Activated CD8-positive, alpha-beta T cell treated with anti-CD3 and anti-CD28 coated beads for 36 hours (primary cell): Measurements from ENCODE around the gene TMEM25. TPM values are rescaled to one million over a fixed set of nuclear protein-coding genes. Genes with fewer than 3 reads are reported as not detected.
A peak's percentile ranks its signal among the peaks of the same experiment; 100 is the strongest.

Experiments used
- ATAC-seq: fragments of 200-7000 bp; cut with Tn5 transposase; one replicate; pipeline ENCODE4 v1.10.0; 2021; ENCODE audit warnings: mild to moderate bottlenecking, moderate library complexity
- CTCF ChIA-PET: fragments of 350-600 bp; sonication (Branson Sonifier 250); formaldehyde crosslinking; loops from one replicate; lab custom pipeline; 2021; ENCODE audit warnings: antibody characterized with exemption; lab: Charles Lee
- POLR2A ChIA-PET: fragments of 350-600 bp; sonication (Branson Sonifier 250); formaldehyde crosslinking; loops from one replicate; lab custom pipeline; 2021; ENCODE audit warnings: antibody characterized with exemption; lab: Charles Lee
- DNase-seq: peaks from one replicate; pipeline ENCODE4 v3.0.0-alpha.2; 2020
- H3K27ac Mint-ChIP-seq: one replicate; pipeline ENCODE4 v1.8.0; 2021; ENCODE audit warnings: mild to moderate bottlenecking, mixed read lengths
- H3K27me3 Mint-ChIP-seq: one replicate; pipeline ENCODE4 v1.8.0; 2021; ENCODE audit warnings: mixed read lengths
- H3K36me3 Mint-ChIP-seq: one replicate; pipeline ENCODE4 v1.8.0; 2021; ENCODE audit warnings: low read depth, mixed read lengths
- H3K4me1 Mint-ChIP-seq: one replicate; pipeline ENCODE4 v1.8.0; 2021; ENCODE audit warnings: low read depth, mixed read lengths
- H3K4me3 Mint-ChIP-seq: one replicate; pipeline ENCODE4 v1.8.0; 2021; ENCODE audit warnings: mild to moderate bottlenecking, moderate library complexity, mixed read lengths
- H3K9me3 Mint-ChIP-seq: one replicate; pipeline ENCODE4 v1.8.0; 2021; ENCODE audit warnings: mixed read lengths
- CTCF ChIP-seq: fragments of 200-600 bp; IDR thresholded peaks from one replicate; pipeline ENCODE4 v1.8.0; 2022; ENCODE audit warnings: antibody characterized with exemption, mild to moderate bottlenecking
- intact Hi-C: fragments of 100-400 bp; cut with micrococcal nuclease; formaldehyde crosslinking; loops from one replicate; pipeline ENCODE4 v1.10.0; 2022
- total RNA-seq, 2 experiments: library from RNA; stranded (reverse); gene quantifications; one replicate each; pipeline ENCODE4 v1.2.3, GENCODE V29; 2021

The TMEM25 gene
- total RNA-seq, 2 experiments from 2014 or later, result 9.8 to 15.0 TPM

DNA sequence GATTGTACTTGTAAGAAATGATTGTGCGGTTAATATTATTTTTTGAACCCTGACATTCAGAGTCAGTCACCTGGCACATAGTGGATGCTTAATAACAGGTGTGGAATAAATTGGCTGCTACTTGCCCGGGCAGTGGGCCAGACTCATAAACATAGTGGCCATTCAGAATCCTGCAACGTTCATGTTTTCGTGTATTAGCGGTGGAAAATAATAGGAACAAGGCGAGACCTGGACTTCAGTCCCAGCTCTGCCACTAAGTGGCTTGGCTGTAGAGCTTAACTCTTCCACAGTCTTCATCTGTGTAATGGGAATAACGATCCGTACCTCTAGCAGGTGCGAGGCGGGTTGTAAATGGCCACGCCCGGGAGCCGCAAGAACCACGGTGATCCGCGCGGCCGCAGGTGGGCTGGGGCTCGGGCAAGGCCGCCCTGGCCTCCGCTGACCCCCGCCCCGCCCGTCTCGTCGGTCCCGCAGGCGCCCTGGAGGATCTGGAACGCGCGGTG is 761 bp upstream of the TMEM25 start:
- DNase-seq, result no peak
- POLR2A ChIA-PET, result interaction anchor here (0.6 to 1.1 kb wide), 5 partner anchors 14 to 133 kb away, joined by 3 to 4 read pairs (median 3); no protein-coding TSS in a partner anchor
- no peaks in the 10 kb centered on the region for H3K9me3 Mint-ChIP-seq
- peak overlapping the region; percentile 66 for H3K27ac Mint-ChIP-seq
- ATAC-seq, result no peak
- intact Hi-C loops, result no loop called here
- peaks cover 28% of the 10 kb centered on the region for H3K4me1 Mint-ChIP-seq
- peaks cover 2% of the 10 kb centered on the region for H3K36me3 Mint-ChIP-seq
- no peaks in the 10 kb centered on the region for H3K27me3 Mint-ChIP-seq
- CTCF ChIA-PET, result interaction anchor here (0.5 to 1.4 kb wide), 7 partner anchors 42 to 285 kb away, joined by 3 to 6 read pairs (median 3); partner anchors contain the start of gene ARCN1
- peak overlapping the region; percentile 96 for H3K4me3 Mint-ChIP-seq
- no peak for TF ChIP-seq CTCF

DNA sequence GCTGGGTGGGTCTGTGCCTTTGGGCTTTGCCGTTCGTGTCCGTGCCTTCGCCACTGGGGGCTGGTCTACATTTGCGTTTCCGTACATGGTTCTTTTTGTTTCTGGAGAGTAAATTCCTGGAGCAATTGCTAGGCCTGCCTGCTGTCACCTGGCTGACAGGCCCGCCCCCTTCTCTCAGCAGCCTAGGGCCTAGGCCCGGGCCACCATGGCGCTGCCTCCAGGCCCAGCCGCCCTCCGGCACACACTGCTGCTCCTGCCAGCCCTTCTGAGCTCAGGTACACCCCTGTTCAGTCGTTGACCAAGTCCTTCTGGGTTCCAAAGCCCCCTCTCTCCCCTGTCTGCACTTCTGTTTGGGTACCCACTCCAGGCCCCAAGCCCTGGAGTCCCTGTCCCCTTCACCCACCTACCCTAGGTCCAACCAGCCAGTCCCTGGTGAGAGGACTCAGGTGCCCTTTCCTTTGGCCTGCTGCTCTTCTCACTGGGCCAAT is 649 bp downstream of the TMEM25 start:
- Mint-ChIP-seq H3K27ac (peak overlapping the region; percentile 87), H3K27me3 (no peaks in the 10 kb centered on the region), H3K9me3 (no peaks in the 10 kb centered on the region), H3K4me1 (peaks cover 28% of the 10 kb centered on the region), H3K36me3 (peaks cover 2% of the 10 kb centered on the region), H3K4me3 (peak overlapping the region; percentile 96)
- intact Hi-C loops, result no loop called here
- ChIA-PET CTCF (no interaction called here), POLR2A (no interaction called here)
- peak; percentile 15 for ATAC-seq
- no peak for TF ChIP-seq CTCF
- DNase-seq, result no peak

DNA sequence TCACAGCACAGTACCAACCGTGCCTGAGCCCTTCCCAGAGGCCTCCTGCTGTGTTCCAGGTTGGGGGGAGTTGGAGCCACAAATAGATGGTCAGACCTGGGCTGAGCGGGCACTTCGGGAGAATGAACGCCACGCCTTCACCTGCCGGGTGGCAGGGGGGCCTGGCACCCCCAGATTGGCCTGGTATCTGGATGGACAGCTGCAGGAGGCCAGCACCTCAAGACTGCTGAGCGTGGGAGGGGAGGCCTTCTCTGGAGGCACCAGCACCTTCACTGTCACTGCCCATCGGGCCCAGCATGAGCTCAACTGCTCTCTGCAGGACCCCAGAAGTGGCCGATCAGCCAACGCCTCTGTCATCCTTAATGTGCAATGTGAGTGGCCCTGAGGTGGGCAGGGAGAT is 1.1 kb downstream of the TMEM25 start:
- intact Hi-C loops, result no loop called here
- no peaks in the 10 kb centered on the region for H3K27me3 Mint-ChIP-seq
- peak overlapping the region; percentile 96 for H3K4me3 Mint-ChIP-seq
- ChIA-PET CTCF (no interaction called here), POLR2A (no interaction called here)
- ATAC-seq (no peak), DNase-seq (no peak)
- TF ChIP-seq CTCF, result no peak
- peaks cover 28% of the 10 kb centered on the region for H3K4me1 Mint-ChIP-seq
- peaks cover 2% of the 10 kb centered on the region for H3K36me3 Mint-ChIP-seq
- no peaks in the 10 kb centered on the region for H3K9me3 Mint-ChIP-seq
- H3K27ac Mint-ChIP-seq, result no peak overlapping the region

DNA sequence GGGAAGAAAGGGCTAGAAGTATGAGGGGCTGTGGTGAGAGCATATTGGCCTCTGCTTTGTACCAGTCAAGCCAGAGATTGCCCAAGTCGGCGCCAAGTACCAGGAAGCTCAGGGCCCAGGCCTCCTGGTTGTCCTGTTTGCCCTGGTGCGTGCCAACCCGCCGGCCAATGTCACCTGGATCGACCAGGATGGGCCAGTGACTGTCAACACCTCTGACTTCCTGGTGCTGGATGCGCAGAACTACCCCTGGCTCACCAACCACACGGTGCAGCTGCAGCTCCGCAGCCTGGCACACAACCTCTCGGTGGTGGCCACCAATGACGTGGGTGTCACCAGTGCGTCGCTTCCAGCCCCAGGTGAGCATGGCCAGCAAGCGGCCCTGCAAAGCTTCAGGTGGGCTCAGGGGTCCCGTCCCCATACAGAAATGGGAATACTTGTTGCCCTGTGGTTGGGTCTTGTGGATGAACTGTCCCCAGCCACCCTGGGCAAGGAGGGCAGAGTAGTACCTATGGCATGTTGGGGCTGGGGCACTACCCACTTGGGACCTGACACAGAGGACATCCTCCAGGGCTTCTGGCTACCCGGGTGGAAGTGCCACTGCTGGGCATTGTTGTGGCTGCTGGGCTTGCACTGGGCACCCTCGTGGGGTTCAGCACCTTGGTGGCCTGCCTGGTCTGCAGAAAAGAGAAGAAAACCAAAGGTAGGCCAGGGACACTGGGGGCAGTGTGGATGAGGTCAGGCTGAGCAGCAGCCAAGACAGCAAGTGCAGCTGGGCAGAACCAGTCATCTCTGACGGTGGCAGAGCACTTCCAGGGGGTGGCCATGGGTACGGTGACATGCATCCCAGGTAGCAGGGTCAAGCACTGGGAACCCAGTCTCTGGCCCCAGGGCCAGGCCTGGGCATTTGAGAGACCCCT is 2.1 kb downstream of the TMEM25 start:
- POLR2A ChIA-PET, result no interaction called here

More for the DNA sequence above, 2.1 kb downstream of the TMEM25 start:
- intact Hi-C loops, result no loop called here
- Mint-ChIP-seq H3K4me3 (no peak overlapping the region), H3K4me1 (peaks cover 31% of the 10 kb centered on the region), H3K36me3 (peaks cover 2% of the 10 kb centered on the region), H3K27me3 (no peaks in the 10 kb centered on the region), H3K27ac (no peak overlapping the region), H3K9me3 (no peaks in the 10 kb centered on the region)
- ATAC-seq (no peak), DNase-seq (no peak)
- TF ChIP-seq CTCF, result no peak
- CTCF ChIA-PET, result no interaction called here
